ENCODE measurements around the gene UBAC2.

DNA sequence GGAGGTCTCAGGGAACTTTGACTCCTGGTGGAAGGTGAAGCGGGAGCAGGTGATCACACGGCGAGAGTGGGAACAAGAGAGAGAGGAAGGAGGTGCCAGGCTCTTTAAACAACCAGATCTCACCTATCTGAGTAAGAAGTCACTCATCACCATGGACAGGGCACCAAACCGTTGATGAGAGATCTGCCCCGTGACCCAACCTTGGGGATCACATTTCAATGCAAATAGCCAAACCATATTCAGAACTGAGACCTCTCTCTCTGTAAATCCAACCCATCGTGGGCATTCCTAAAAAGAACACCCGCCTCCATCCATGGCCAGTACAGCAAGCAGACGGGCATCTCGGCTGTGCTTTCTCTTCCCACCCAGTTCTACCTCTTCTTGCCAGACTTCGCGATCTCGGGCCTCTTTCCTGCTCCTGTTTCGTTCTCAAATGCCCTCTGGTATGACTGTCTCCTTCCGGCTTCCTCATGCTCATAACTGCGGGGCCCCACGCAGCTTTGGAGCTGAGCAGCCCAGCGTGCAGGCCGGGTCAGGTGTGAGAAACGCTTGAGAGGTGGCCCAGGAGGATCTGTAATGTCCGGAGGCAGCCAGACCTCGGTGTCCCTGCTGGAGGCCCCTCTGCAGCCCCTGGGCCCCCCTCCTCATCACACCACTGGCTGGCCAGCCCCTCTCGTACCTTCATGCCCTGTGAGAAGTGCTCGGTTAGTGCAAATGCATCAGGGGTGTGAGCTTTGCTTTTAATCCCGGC is 203.5 kb downstream of the UBAC2 start:
- TF ChIP-seq POLR2AphosphoS5 (IDR thresholded peaks at IDR 0.05; ENCODE audit: low read depth, low read length) (no peak), POLR2A (IDR thresholded peaks at IDR 0.05; ENCODE audit: low read depth, low read length) (no peak), TAF1 (IDR thresholded peaks at IDR 0.05; ENCODE audit: low read depth, low read length) (no peak), PAX5 (IDR thresholded peaks at IDR 0.05; ENCODE audit: insufficient read depth, low read length, severe bottlenecking) (no peak), SPI1 (IDR thresholded peaks at IDR 0.05; ENCODE audit: low read depth, low read length) (no peak)
